ENCODE results near the gene ITIH3. TPM values are rescaled to one million over a fixed set of nuclear protein-coding genes. Genes with fewer than 3 reads are reported as not detected.

The ITIH3 gene
- total RNA-seq, 2 experiments from 2014 or later = not detected

DNA sequence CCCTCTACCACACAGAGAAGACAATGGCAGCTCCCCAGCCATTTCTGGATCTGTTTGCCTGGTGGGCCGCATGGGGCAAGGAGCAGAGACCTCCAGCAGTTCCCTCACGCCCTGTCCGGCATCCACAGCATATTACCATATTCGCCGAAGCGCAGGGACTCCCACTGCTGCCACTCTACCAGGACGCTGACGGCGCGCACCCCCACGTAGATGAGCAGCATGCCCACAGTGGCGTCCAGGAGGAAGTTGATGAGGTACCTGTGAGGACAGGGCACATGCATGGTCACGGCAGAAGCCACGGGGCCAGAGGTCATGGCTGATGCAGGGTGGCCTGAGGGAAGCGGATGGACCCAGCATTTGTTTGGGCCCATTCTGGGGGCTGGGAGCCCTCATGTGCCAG is 55.1 kb downstream of the ITIH3 start:
- Mint-ChIP-seq H3K4me3 (no peak overlapping the region), H3K36me3 (ENCODE audit: low read depth) (peaks cover 3% of the 10 kb centered on the region), H3K9me3 (no peaks in the 10 kb centered on the region), H3K4me1 (no peaks in the 10 kb centered on the region), H3K27me3 (no peaks in the 10 kb centered on the region), H3K27ac (no peak overlapping the region)
- CTCF ChIA-PET = interaction anchor here (0.6 to 2.5 kb wide), 3 partner anchors 11 to 258 kb away, joined by 3 to 7 read pairs (median 4); no protein-coding TSS in a partner anchor
- DNase-seq = no peak
- POLR2A ChIA-PET = interaction anchor here (1.4 kb wide), 1 partner anchor 10 kb away, joined by 3 read pairs; no protein-coding TSS in a partner anchor

DNA sequence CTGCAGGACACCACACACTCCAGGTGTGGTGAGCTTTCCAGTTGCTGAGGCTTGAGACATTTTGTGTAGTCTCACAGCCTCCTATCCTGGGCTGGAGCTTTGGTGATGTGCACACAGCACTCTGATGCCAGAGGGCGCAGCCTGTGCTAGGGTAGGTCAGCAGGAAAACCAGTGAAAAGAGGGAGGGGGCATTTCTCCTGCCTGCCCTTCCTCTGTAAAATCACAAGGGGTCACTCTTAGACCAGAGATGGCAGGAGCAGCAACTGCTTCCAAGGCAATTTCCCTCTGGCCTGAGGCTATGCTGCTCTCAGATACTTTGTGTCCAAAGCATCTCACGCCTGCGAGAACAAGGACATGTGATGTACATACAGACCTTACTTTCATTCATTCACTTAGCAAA is 56.8 kb downstream of the ITIH3 start:
- ChIA-PET POLR2A (no interaction called here), CTCF (interaction anchor here (1.1 kb wide), 1 partner anchor 42 kb away, joined by 4 read pairs; no protein-coding TSS in a partner anchor)

DNA sequence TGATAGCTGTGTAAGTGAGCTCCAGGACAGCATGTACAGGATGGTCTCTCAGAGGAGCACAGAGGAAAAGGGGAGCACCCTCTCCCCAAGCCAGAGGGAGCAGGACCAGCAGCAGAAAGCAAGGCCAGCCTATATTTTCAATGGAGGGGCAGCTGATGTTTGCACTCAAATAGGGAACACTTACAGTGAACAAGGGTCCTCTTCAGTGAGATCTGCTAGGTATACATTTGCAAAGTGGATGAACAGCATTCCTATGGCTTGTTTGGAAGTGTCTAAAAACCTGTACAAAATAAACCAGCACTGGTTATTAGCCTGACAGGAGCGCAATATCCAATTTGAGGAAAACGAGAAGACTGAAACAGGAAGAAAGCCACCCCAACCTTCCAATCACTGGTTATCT is 57.8 kb downstream of the ITIH3 start:
- Mint-ChIP-seq H3K9me3 (no peaks in the 10 kb centered on the region), H3K4me3 (no peak overlapping the region), H3K27me3 (no peaks in the 10 kb centered on the region), H3K4me1 (no peaks in the 10 kb centered on the region), H3K27ac (no peak overlapping the region), H3K36me3 (ENCODE audit: low read depth) (peaks cover 3% of the 10 kb centered on the region)
- CTCF ChIA-PET = no interaction called here
- no peak for DNase-seq
- POLR2A ChIA-PET = no interaction called here

More for the DNA sequence above, 56.8 kb downstream of the ITIH3 start:
- Mint-ChIP-seq H3K27me3 (no peaks in the 10 kb centered on the region), H3K36me3 (ENCODE audit: low read depth) (peaks cover 3% of the 10 kb centered on the region), H3K9me3 (no peaks in the 10 kb centered on the region), H3K4me3 (no peak overlapping the region), H3K27ac (no peak overlapping the region), H3K4me1 (no peaks in the 10 kb centered on the region)
- peak; percentile 25 for DNase-seq

DNA sequence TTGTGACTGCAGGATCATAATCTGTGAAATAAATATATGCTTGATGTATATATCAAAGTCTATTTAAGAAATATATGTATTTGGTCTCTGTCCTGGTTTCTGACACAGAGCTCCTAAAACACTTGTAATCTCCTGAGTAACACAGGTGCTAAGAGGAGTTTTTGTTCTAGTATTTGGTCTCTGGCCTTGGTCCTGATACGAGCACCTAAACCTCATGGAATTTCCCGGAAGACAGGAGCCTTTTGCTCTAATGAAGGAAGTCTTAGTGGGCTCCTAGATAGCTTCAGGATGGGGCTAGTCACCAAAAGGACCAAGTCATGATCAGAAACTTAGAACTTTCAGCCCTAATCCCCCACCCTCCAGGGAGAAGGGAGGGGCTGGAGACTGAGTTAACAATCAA is 59.4 kb downstream of the ITIH3 start:
- ChIA-PET CTCF (interaction anchor here (1.6 kb wide), 1 partner anchor 9 kb away, joined by 3 read pairs; no protein-coding TSS in a partner anchor), POLR2A (interaction anchor here (1.3 kb wide), 1 partner anchor 15 kb away, joined by 3 read pairs; no protein-coding TSS in a partner anchor)
- Mint-ChIP-seq H3K4me1 (no peaks in the 10 kb centered on the region), H3K36me3 (ENCODE audit: low read depth) (peaks cover 3% of the 10 kb centered on the region), H3K9me3 (no peaks in the 10 kb centered on the region), H3K27me3 (no peaks in the 10 kb centered on the region), H3K4me3 (no peak overlapping the region), H3K27ac (no peak overlapping the region)
- no peak for DNase-seq

DNA sequence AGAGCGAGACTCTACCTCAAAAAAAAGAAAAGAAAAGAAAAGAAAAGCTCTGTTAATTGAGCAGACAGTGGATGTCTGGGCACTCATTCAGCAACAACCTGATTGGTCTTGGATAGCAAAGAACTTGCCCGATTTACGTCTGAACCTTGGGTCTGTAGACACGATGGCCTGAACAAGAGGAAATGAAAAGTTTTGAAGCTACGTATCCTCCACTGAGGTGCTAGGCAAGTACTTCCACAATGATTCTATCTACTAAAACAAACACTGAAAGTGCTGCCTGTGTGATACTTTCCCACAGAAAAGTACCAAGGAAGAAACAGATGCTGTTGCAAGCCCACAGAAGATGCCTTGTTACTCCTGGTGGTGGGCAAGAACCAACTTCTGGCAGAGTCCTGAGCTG is 62.1 kb downstream of the ITIH3 start:
- no peak overlapping the region for H3K4me3 Mint-ChIP-seq
- ChIA-PET POLR2A (interaction anchor here (1.2 kb wide), 1 partner anchor 17 kb away, joined by 3 read pairs; no protein-coding TSS in a partner anchor), CTCF (no interaction called here)
- no peak overlapping the region for H3K27ac Mint-ChIP-seq
- peaks cover 3% of the 10 kb centered on the region for H3K36me3 Mint-ChIP-seq (ENCODE audit: low read depth)
- no peaks in the 10 kb centered on the region for H3K4me1 Mint-ChIP-seq
- no peaks in the 10 kb centered on the region for H3K27me3 Mint-ChIP-seq
- no peak for DNase-seq
- H3K9me3 Mint-ChIP-seq = no peaks in the 10 kb centered on the region

DNA sequence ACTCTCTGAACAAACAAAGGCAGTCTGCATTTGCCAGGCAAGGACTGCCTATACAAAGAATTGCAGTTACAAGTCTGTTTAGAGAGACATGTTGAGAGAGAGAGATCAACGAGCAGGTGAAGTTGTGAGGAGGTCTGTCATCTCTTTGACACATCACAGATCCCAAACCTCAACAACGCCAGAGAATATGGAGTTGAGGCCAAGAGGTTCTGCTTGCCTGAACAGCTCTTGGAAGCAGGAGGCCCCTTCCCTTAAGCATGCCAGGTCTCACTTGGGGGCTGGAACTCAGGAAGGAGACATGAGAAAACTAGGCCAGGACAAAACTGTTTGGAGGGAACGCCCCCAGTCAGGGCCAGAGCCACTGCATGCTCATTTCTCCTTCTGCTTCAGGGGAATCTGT is 62.5 kb downstream of the ITIH3 start:
- DNase-seq = no peak
- Mint-ChIP-seq H3K4me3 (no peak overlapping the region), H3K27ac (no peak overlapping the region), H3K27me3 (no peaks in the 10 kb centered on the region), H3K9me3 (no peaks in the 10 kb centered on the region), H3K4me1 (no peaks in the 10 kb centered on the region), H3K36me3 (ENCODE audit: low read depth) (no peaks in the 10 kb centered on the region)
- ChIA-PET CTCF (no interaction called here), POLR2A (interaction anchor here (1.2 kb wide), 1 partner anchor 17 kb away, joined by 3 read pairs; no protein-coding TSS in a partner anchor)

DNA sequence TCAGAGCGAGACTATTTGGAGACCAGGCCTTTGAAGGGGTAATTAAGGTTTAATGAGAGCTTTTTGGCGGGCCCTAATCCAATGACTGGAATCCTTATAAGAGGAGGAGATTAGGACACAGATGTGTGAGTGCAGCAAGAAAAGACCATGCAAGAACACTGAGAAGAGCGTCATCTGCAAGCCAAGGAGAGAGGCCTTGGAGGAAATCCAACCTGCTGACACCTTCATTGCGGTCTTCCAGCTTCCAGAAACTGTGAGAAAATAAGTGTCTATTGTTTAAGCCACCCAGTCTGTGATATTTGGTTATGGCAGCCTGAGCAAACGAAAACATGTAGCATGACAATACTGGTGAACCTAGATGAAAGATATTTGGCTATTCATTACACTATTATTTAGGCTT is 63.3 kb downstream of the ITIH3 start:
- no peaks in the 10 kb centered on the region for H3K27me3 Mint-ChIP-seq
- H3K9me3 Mint-ChIP-seq = peaks cover 2% of the 10 kb centered on the region
- DNase-seq = no peak
- H3K4me3 Mint-ChIP-seq = no peak overlapping the region
- CTCF ChIA-PET = no interaction called here
- H3K27ac Mint-ChIP-seq = no peak overlapping the region
- POLR2A ChIA-PET = no interaction called here
- peaks cover 3% of the 10 kb centered on the region for H3K36me3 Mint-ChIP-seq (ENCODE audit: low read depth)
- H3K4me1 Mint-ChIP-seq = no peaks in the 10 kb centered on the region

Other genes starting within 250 kb of the ITIH3 start
- gene PBRM1, start 108.9 kb upstream of the ITIH3 start, total RNA-seq = 10 to 100 TPM; 69.0 to 70.2 TPM
- gene GNL3, start 108.8 kb upstream of the ITIH3 start, total RNA-seq = 10 to 100 TPM; 66.8 to 67.5 TPM
- 10 to 100 TPM; 43.4 to 46.7 TPM for gene GLT8D1, start 89.0 kb upstream of the ITIH3 start, total RNA-seq
- gene SPCS1, start 88.7 kb upstream of the ITIH3 start, total RNA-seq = 100 to 1,000 TPM; 107 to 108 TPM
- gene NEK4, start 23.9 kb upstream of the ITIH3 start, total RNA-seq = 10 to 100 TPM; 17.8 to 19.1 TPM
- not detected for gene ITIH1, start 17.2 kb upstream of the ITIH3 start, total RNA-seq
- 10 to 100 TPM; 16.0 to 16.2 TPM for gene ITIH4, start 35.9 kb downstream of the ITIH3 start, total RNA-seq
- gene MUSTN1, start 40.2 kb downstream of the ITIH3 start, total RNA-seq = 1 to 10 TPM; 3.3 to 4.4 TPM
- 10 to 100 TPM; 31.9 to 34.7 TPM for gene STIMATE, start 102.8 kb downstream of the ITIH3 start, total RNA-seq

All from activated CD4-positive, alpha-beta memory T cell treated with anti-CD3 and anti-CD28 coated beads, Interleukin-2, amount 10 ng/mL, durations not matched to agents 7 days and 5 days (primary cell).